Activated CD4-positive, alpha-beta T cell treated with anti-CD3 and anti-CD28 coated beads for 36 hours (primary cell): ENCODE data around the gene SIRT5. TPM values are rescaled to one million over a fixed set of nuclear protein-coding genes. Genes with fewer than 3 reads are reported as not detected.

Experiments used
- ATAC-seq: fragments of 200-7000 bp; cut with Tn5 transposase; one replicate; pipeline ENCODE4 v1.10.0; 2021; ENCODE audit warnings: mild to moderate bottlenecking, moderate library complexity
- CTCF ChIA-PET: fragments of 350-600 bp; sonication (Branson Sonifier 250); formaldehyde crosslinking; loops from one replicate; lab custom pipeline; 2021; ENCODE audit warnings: antibody characterized with exemption; lab: Charles Lee
- POLR2A ChIA-PET: fragments of 350-600 bp; sonication (Branson Sonifier 250); formaldehyde crosslinking; loops from one replicate; lab custom pipeline; 2021; ENCODE audit warnings: antibody characterized with exemption, inconsistent platforms; lab: Charles Lee
- DNase-seq: peaks from one replicate; pipeline ENCODE4 v3.0.0-alpha.2; 2020
- H3K27ac Mint-ChIP-seq: one replicate; pipeline ENCODE4 v1.8.0; 2021; ENCODE audit warnings: mixed read lengths
- H3K27me3 Mint-ChIP-seq: one replicate; pipeline ENCODE4 v1.8.0; 2021; ENCODE audit warnings: mixed read lengths
- H3K36me3 Mint-ChIP-seq: one replicate; pipeline ENCODE4 v1.8.0; 2021; ENCODE audit warnings: low read depth, mixed read lengths
- H3K4me1 Mint-ChIP-seq: one replicate; pipeline ENCODE4 v1.8.0; 2021; ENCODE audit warnings: mixed read lengths
- H3K4me3 Mint-ChIP-seq: one replicate; pipeline ENCODE4 v1.8.0; 2021; ENCODE audit warnings: mild to moderate bottlenecking, moderate library complexity, mixed read lengths
- H3K9me3 Mint-ChIP-seq: one replicate; pipeline ENCODE4 v1.8.0; 2021; ENCODE audit warnings: low read depth, mixed read lengths
- intact Hi-C, 2 experiments: fragments of 100-400 bp; cut with DNase I in 1 of 2; cut with micrococcal nuclease in 1 of 2; formaldehyde crosslinking; loops; one replicate each; pipeline versions ENCODE4 v1.14.2 to v1.15.1; 2022 to 2024; cut with DNase I, micrococcal nuclease
- total RNA-seq, 2 experiments: library from RNA; stranded (reverse); gene quantifications; one replicate each; pipeline ENCODE4 v1.2.3, GENCODE V29; 2021

The SIRT5 gene
- total RNA-seq, 2 experiments from 2014 or later, result 14.7 to 21.9 TPM

DNA sequence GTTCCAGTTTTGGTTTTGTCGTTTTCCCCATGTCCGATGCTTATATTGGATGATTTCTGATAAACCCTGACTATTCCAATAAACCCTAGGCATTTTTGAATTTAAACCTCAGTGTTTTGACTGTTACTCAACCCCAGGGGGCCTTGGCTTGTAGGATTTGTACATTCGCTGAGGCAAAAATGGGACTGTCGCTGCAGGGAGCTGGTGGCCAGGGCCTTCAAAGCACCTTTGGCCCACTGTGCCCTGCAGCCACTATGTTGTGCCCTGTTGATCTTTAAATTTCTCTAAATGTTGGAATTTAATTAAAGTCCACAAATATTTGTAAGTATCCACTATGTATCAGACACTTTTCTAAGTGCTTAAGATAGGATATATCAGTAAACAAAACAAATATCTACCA is 31.2 kb downstream of the SIRT5 start:
- Mint-ChIP-seq H3K9me3 (no peaks in the 10 kb centered on the region), H3K27me3 (no peaks in the 10 kb centered on the region), H3K4me3 (no peak overlapping the region), H3K27ac (no peak overlapping the region), H3K36me3 (peaks cover 31% of the 10 kb centered on the region), H3K4me1 (no peaks in the 10 kb centered on the region)
- DNase-seq, result no peak
- no peak for ATAC-seq
- intact Hi-C loops, result no loop called here
- CTCF ChIA-PET, result interaction anchor here (0.6 to 1.5 kb wide), 5 partner anchors 13 to 277 kb away, joined by 3 to 4 read pairs (median 3); partner anchors contain the start of gene TBC1D7
- POLR2A ChIA-PET, result no interaction called here

GRCh38 chr6:13611715-13612114 is 37.3 kb downstream of the SIRT5 start:
- ChIA-PET CTCF (interaction anchor here (0.7 to 2.8 kb wide), 2 partner anchors 13 to 37 kb away, joined by 3 to 12 read pairs; partner anchors contain the start of gene SIRT5), POLR2A (interaction anchor here (0.6 kb wide), 1 partner anchor 222 kb away, joined by 3 read pairs; no protein-coding TSS in a partner anchor)
- peaks cover 29% of the 10 kb centered on the region for H3K4me1 Mint-ChIP-seq
- H3K36me3 Mint-ChIP-seq, result peaks cover 27% of the 10 kb centered on the region
- ATAC-seq, result no peak
- no peaks in the 10 kb centered on the region for H3K9me3 Mint-ChIP-seq
- H3K27ac Mint-ChIP-seq, result peak overlapping the region; percentile 62
- no peak for DNase-seq
- intact Hi-C loops, result no loop called here
- no peak overlapping the region for H3K4me3 Mint-ChIP-seq
- H3K27me3 Mint-ChIP-seq, result no peaks in the 10 kb centered on the region

GRCh38 chr6:13613029-13613594 is 38.7 kb downstream of the SIRT5 start:
- ChIA-PET POLR2A (interaction anchor here (0.6 to 0.7 kb wide), 2 partner anchors 12 to 134 kb away, joined by 3 read pairs; no protein-coding TSS in a partner anchor), CTCF (interaction anchor here (0.9 to 1.4 kb wide), 2 partner anchors 38 to 40 kb away, joined by 3 read pairs; no protein-coding TSS in a partner anchor)
- intact Hi-C loops, result no loop called here
- Mint-ChIP-seq H3K36me3 (peaks cover 34% of the 10 kb centered on the region), H3K27ac (no peak overlapping the region), H3K4me3 (peak overlapping the region; percentile 92), H3K27me3 (no peaks in the 10 kb centered on the region), H3K4me1 (peaks cover 39% of the 10 kb centered on the region), H3K9me3 (no peaks in the 10 kb centered on the region)
- DNase-seq (no peak), ATAC-seq (no peak)

- Mint-ChIP-seq H3K27ac (peak overlapping the region; percentile 90), H3K27me3 (no peaks in the 10 kb centered on the region), H3K36me3 (peaks cover 42% of the 10 kb centered on the region), H3K9me3 (no peaks in the 10 kb centered on the region), H3K4me3 (peak overlapping the region; percentile 92), H3K4me1 (peaks cover 44% of the 10 kb centered on the region)
- peak; percentile 18 for ATAC-seq
- peak; percentile 20 for DNase-seq
- ChIA-PET CTCF (interaction anchor here (0.8 to 3.6 kb wide), 17 partner anchors 10 to 432 kb away, joined by 3 to 32 read pairs (median 6); partner anchors contain the start of genes RANBP9, SIRT5 and TBC1D7), POLR2A (interaction anchor here (0.6 to 2.1 kb wide), 6 partner anchors 10 to 286 kb away, joined by 3 to 10 read pairs (median 6); partner anchors contain the start of genes RANBP9, SIRT5 and TBC1D7)
- intact Hi-C loops, result loop anchor here in 1 of 2 experiments (2.0 kb wide), 2 partner anchors 152 to 172 kb away; no protein-coding TSS in a partner anchor
Measured at GRCh38 chr6:13614126-13614925, 39.9 kb downstream of the SIRT5 start.

- ATAC-seq (peak; percentile 92), DNase-seq (peak; percentile 99)
- H3K27me3 Mint-ChIP-seq, result no peaks in the 10 kb centered on the region
- POLR2A ChIA-PET, result interaction anchor here (0.6 to 2.1 kb wide), 9 partner anchors 10 to 286 kb away, joined by 3 to 10 read pairs (median 5); partner anchors contain the start of genes RANBP9, SIRT5 and TBC1D7
- H3K9me3 Mint-ChIP-seq, result no peaks in the 10 kb centered on the region
- peak within 1 kb of the TSS; percentile 92 for H3K4me3 Mint-ChIP-seq
- peak within 1 kb of the TSS; percentile 90 for H3K27ac Mint-ChIP-seq
- intact Hi-C loops, result loop anchor here (1.0 to 5.0 kb wide), 11 partner anchors 41 to 1632 kb away; partner anchors contain the start of genes SIRT5 (in 2 of the 2), GFOD1 (in 1 of the 2), JARID2 (in 1 of the 2) and MCUR1 (in 1 of the 2)
- CTCF ChIA-PET, result interaction anchor here (0.6 to 3.6 kb wide), 25 partner anchors 9 to 431 kb away, joined by 3 to 32 read pairs (median 5); partner anchors contain the start of genes RANBP9, SIRT5 and TBC1D7
- peaks cover 44% of the 10 kb centered on the region for H3K4me1 Mint-ChIP-seq
- peaks cover 44% of the 10 kb centered on the region for H3K36me3 Mint-ChIP-seq
Measured at GRCh38 chr6:13614926-13615791, 40.8 kb downstream of the SIRT5 start, which contains the start of gene NOL7. TSS of gene NOL7 (plus strand) at chr6:13615335. CDS start at chr6:13615359, 24 bp downstream.

DNA sequence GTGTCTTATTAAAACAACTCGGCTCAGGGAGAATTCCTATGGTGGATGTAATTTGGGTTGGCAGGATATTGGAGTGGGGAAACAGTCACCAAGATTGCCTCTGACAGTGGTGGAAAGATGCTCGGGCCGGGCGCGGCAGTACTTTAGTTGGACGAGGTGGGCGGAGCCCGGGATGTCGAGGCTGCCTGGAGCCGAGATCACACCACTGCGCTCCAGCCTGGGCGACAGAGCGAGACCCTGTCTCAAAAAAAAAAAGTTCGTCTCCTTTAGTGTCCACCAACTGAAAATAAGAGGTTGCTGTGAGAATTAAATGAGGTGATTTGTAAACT is 41.4 kb downstream of the SIRT5 start:
- intact Hi-C loops, result loop anchor here (1.0 to 5.0 kb wide), 11 partner anchors 41 to 1632 kb away; partner anchors contain the start of genes SIRT5 (in 2 of the 2), GFOD1 (in 1 of the 2), JARID2 (in 1 of the 2) and MCUR1 (in 1 of the 2)
- H3K4me1 Mint-ChIP-seq, result peaks cover 44% of the 10 kb centered on the region
- CTCF ChIA-PET, result interaction anchor here (0.6 to 3.6 kb wide), 22 partner anchors 9 to 287 kb away, joined by 3 to 32 read pairs (median 6); partner anchors contain the start of genes RANBP9, SIRT5 and TBC1D7
- H3K4me3 Mint-ChIP-seq, result peak overlapping the region; percentile 92
- peak overlapping the region; percentile 90 for H3K27ac Mint-ChIP-seq
- DNase-seq, result peak; percentile 70
- POLR2A ChIA-PET, result interaction anchor here (0.6 to 2.1 kb wide), 8 partner anchors 21 to 287 kb away, joined by 3 to 10 read pairs (median 6); partner anchors contain the start of genes RANBP9, SIRT5 and TBC1D7
- H3K9me3 Mint-ChIP-seq, result no peaks in the 10 kb centered on the region
- no peaks in the 10 kb centered on the region for H3K27me3 Mint-ChIP-seq
- peak; percentile 33 for ATAC-seq
- peaks cover 48% of the 10 kb centered on the region for H3K36me3 Mint-ChIP-seq

DNA sequence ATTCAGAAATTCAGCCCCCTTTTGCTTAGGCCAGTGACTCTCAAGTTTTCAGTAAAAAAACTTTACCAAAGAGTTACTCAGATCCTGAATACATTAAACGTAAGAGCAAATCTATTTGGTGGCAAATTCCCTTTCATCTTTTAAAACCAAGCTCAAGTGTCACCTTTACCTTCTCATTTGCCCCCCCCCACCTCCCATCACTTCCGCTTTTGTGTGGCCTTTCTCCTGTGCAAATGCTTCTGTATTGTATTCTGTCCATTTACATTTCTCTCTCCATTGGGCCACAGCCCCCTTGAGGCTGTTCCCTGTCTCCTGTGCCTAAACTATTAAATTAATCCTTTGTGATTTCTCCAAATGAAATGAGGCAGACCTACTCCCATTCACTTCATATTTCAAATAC is 42.7 kb downstream of the SIRT5 start:
- ChIA-PET POLR2A (interaction anchor here (0.7 kb wide), 1 partner anchor 315 kb away, joined by 3 read pairs; no protein-coding TSS in a partner anchor), CTCF (interaction anchor here (0.6 to 3.6 kb wide), 8 partner anchors 7 to 197 kb away, joined by 3 to 32 read pairs (median 7); partner anchors contain the start of genes MCUR1, RANBP9 and SIRT5)
- Mint-ChIP-seq H3K27ac (peak overlapping the region; percentile 90), H3K36me3 (peaks cover 53% of the 10 kb centered on the region), H3K9me3 (no peaks in the 10 kb centered on the region), H3K4me3 (peak overlapping the region; percentile 92), H3K4me1 (peaks cover 37% of the 10 kb centered on the region), H3K27me3 (no peaks in the 10 kb centered on the region)
- no peak for ATAC-seq
- DNase-seq, result no peak
- intact Hi-C loops, result loop anchor here (5.0 kb wide), 2 partner anchors 145 to 1630 kb away; partner anchors contain the start of gene JARID2 (in 1 of the 2)

- H3K36me3 Mint-ChIP-seq, result peaks cover 59% of the 10 kb centered on the region
- POLR2A ChIA-PET, result interaction anchor here (0.5 to 0.7 kb wide), 2 partner anchors 10 to 12 kb away, joined by 3 read pairs; partner anchors contain the start of gene NOL7
- CTCF ChIA-PET, result interaction anchor here (0.5 to 2.0 kb wide), 18 partner anchors 9 to 1983 kb away, joined by 3 to 20 read pairs (median 4); partner anchors contain the start of genes NOL7 and SIRT5
- H3K27me3 Mint-ChIP-seq, result no peaks in the 10 kb centered on the region
- H3K4me1 Mint-ChIP-seq, result peaks cover 19% of the 10 kb centered on the region
- ATAC-seq, result peak; percentile 91
- no peak overlapping the region for H3K4me3 Mint-ChIP-seq
- intact Hi-C loops, result no loop called here
- peak; percentile 29 for DNase-seq
- H3K27ac Mint-ChIP-seq, result peak overlapping the region; percentile 15
- H3K9me3 Mint-ChIP-seq, result no peaks in the 10 kb centered on the region
Measured at GRCh38 chr6:13624871-13625288, 50.5 kb downstream of the SIRT5 start.

GRCh38 chr6:13629459-13630116 is 55.2 kb downstream of the SIRT5 start:
- intact Hi-C loops, result no loop called here
- CTCF ChIA-PET, result interaction anchor here (0.5 to 4.7 kb wide), 5 partner anchors 14 to 1091 kb away, joined by 3 to 26 read pairs (median 3); partner anchors contain the start of gene NOL7
- Mint-ChIP-seq H3K4me1 (peaks cover 38% of the 10 kb centered on the region), H3K27ac (peak overlapping the region; percentile 91), H3K9me3 (no peaks in the 10 kb centered on the region), H3K36me3 (peaks cover 43% of the 10 kb centered on the region), H3K4me3 (no peak overlapping the region), H3K27me3 (no peaks in the 10 kb centered on the region)
- ATAC-seq (no peak), DNase-seq (no peak)
- POLR2A ChIA-PET, result interaction anchor here (0.5 to 0.6 kb wide), 2 partner anchors 83 to 1915 kb away, joined by 3 read pairs; no protein-coding TSS in a partner anchor
